ENCODE measurements around the gene ZMIZ1.

DNA sequence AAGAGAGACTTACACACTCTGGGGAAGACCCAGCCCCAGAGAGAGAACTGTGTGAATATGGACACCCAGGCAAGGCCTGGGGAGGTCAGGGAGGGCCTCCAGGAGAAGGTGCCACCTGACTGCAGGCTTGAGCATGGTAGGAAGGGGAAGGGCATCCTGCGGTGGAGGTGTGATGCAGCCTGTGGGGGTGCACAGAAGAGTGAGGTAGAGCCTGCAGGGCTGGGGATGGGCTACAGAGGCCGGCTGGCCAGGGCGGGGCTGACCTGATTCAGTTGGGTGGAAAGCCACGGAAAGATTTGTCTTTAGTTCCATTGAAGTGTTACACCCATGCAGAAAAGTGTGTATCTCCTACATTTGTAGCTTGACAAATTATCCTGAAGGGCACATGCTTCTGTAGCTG, 47.6 kb downstream of the ZMIZ1 start:
- TF ChIP-seq POLR2A (IDR thresholded peaks at IDR 0.05) (no peak), EP300 (IDR thresholded peaks at IDR 0.05) (no peak)

Data from suprapubic skin (tissue), 2 donors.